Activated naive CD4-positive, alpha-beta T cell treated with anti-CD3 and anti-CD28 coated beads, Interleukin-2, amount 10 ng/mL, durations not matched to agents 7 days and 5 days (primary cell): ENCODE results near the gene LAMA3.

Experiments
- CTCF ChIA-PET: fragments of 350-600 bp; sonication (Branson Sonifier 250); formaldehyde crosslinking; loops from one replicate; lab custom pipeline; 2021; ENCODE audit warnings: antibody characterized with exemption; lab: Charles Lee
- DNase-seq: peaks from one replicate; pipeline ENCODE4 v3.0.0-alpha.2; 2020
- H3K27ac Mint-ChIP-seq: one replicate; pipeline ENCODE4 v1.8.0; 2021; ENCODE audit warnings: mild to moderate bottlenecking, moderate library complexity, mixed read lengths
- H3K27me3 Mint-ChIP-seq: one replicate; pipeline ENCODE4 v1.8.0; 2021; ENCODE audit warnings: mild to moderate bottlenecking, mixed read lengths
- H3K36me3 Mint-ChIP-seq: one replicate; pipeline ENCODE4 v1.8.0; 2021; ENCODE audit warnings: mixed read lengths
- H3K4me1 Mint-ChIP-seq: one replicate; pipeline ENCODE4 v1.8.0; 2021; ENCODE audit warnings: mixed read lengths
- H3K4me3 Mint-ChIP-seq: one replicate; pipeline ENCODE4 v1.8.0; 2021; ENCODE audit warnings: mild to moderate bottlenecking, moderate library complexity, mixed read lengths
- H3K9me3 Mint-ChIP-seq: one replicate; pipeline ENCODE4 v1.8.0; 2021; ENCODE audit warnings: mixed read lengths

Gene LAMA3

DNA sequence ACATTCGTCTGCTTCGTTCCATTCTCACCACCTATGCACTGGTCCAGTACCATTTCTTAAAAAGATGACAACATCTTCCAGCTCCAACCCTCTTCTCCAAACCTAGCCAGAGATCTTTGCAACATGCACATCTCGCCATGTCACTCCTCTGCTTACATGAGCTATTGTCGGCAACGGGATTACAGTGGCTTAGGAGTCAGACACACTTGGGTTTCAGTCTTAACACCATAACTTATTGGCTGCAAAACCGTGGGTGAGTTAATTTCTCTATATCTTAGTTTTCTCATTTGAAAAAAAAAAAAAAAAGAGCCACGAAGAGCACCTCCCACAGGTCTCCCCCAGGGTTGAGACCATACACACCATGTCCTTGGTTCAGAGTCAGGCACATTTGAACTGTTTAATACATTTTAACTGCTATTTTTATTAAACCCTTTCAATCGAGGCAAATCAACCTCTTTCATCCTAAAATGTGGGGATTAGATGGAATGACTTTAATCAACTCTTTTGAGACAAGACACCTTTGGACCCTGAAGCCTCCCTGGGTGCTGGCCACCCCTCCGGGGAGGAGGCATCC, 27.4 kb upstream of the LAMA3 start:
- Mint-ChIP-seq H3K36me3 (no peaks in the 10 kb centered on the region), H3K27ac (no peak overlapping the region)

DNA sequence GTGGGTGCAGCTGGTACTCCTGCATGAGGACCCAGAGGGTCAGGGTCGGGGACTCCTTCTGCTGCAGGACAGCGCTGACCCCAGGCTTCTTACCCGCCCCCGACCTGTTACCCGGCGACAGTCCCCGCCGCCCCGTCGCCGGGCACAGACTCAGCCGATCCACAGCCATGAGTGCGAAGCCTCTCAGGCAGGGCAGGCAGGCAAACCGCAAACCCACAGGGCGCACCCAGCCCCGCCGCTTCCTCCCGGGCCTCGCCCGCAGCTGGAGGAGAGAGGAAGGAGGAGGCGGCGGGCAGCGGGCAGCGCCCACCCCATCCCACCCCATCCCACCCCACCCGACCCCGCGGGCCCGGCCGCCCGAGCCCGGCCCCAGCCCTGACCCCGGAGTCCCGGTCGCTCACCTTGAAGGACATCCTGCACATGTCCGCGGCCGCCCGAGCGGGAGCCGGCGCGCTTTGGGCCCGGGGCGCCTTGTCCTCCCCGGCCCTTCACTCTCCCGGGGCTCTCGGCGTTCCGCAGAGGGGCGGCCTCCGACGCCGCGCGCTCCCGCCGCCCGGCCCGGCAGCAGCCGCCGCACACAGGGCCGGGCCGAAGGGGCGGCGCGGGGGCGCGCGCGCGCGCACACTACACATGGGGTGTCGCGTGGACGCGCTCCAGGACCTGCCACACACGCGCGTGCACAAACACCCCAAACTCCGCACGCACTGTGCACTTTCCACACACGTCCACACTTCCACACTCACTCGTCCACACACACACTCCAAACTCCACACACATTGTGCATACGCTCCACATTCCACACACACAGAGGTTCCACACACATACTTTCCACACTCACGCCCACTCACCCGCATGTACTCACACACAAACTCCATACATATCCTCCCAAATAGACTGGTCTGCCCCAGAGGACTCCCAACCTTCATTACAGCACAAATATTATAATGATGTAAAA, 26.7 kb upstream of the LAMA3 start, which contains the start of gene ANKRD29:
Gene ANKRD29 (minus strand): TSS at position 603 of the 955 bp plus-strand sequence. CDS start 181 bp downstream, at position 422.
- peak within 1 kb of the TSS; percentile 73 for H3K4me3 Mint-ChIP-seq
- H3K27ac Mint-ChIP-seq = no peak within 1 kb of the TSS
- DNase-seq = peak; percentile 79
- CTCF ChIA-PET = interaction anchor here (0.9 to 1.2 kb wide), 3 partner anchors 10 to 256 kb away, joined by 3 read pairs; no protein-coding TSS in a partner anchor
- H3K9me3 Mint-ChIP-seq = no peaks in the 10 kb centered on the region
- H3K4me1 Mint-ChIP-seq = peaks cover 24% of the 10 kb centered on the region
- H3K36me3 Mint-ChIP-seq = no peaks in the 10 kb centered on the region
- H3K27me3 Mint-ChIP-seq = peaks cover 88% of the 10 kb centered on the region

More for the DNA sequence above, 27.4 kb upstream of the LAMA3 start:
- no peak for DNase-seq
- Mint-ChIP-seq H3K27me3 (peaks cover 88% of the 10 kb centered on the region), H3K9me3 (no peaks in the 10 kb centered on the region), H3K4me3 (peak overlapping the region; percentile 59), H3K4me1 (peaks cover 24% of the 10 kb centered on the region)
- CTCF ChIA-PET = interaction anchor here (0.7 to 1.2 kb wide), 3 partner anchors 10 to 257 kb away, joined by 3 read pairs; no protein-coding TSS in a partner anchor

DNA sequence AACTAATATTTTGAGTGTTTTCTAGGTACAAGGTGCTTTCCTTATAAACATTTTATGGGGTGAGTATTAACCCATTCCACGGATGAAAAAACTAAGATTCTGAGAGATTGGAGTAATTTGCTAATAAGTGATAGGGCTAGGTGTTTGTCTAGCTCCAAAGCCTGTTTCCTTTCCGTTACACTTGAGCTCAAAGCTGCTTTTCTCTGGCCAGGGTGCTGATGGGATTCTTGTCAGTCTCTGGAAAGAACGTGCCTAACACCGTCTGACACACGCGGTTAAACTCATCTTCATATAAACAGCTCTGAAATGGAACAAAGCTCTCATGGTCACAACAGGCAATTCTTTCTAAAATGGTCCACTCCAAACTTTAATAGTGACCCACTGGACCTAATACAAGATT, 24.6 kb upstream of the LAMA3 start:
- Mint-ChIP-seq H3K9me3 (no peaks in the 10 kb centered on the region), H3K36me3 (no peaks in the 10 kb centered on the region), H3K4me3 (no peak overlapping the region), H3K4me1 (peaks cover 24% of the 10 kb centered on the region), H3K27me3 (peaks cover 88% of the 10 kb centered on the region), H3K27ac (no peak overlapping the region)
- no peak for DNase-seq
- CTCF ChIA-PET = interaction anchor here (0.7 to 1.6 kb wide), 2 partner anchors 39 to 43 kb away, joined by 3 to 6 read pairs; no protein-coding TSS in a partner anchor

DNA sequence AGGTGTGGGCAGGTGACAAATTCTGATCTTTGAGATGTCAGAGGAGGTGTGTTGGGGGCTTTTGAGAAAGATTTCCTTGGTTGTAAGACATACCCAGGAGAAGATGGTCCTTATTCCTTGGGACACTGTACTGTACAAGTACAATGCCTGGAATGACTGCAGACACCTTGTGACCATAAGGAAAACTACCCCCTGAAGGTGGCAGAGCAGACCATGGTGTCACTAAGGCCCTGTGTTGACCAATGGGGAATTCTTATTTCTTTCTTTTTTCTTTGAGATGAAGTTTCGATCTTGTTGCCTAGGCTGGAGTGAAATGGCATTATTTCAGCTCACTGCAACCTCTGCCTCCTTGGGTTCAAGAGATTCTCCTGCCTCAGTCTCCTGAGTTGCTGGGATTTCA, 22.1 kb upstream of the LAMA3 start:
- Mint-ChIP-seq H3K27ac (no peak overlapping the region), H3K27me3 (peaks cover 86% of the 10 kb centered on the region), H3K4me1 (peaks cover 17% of the 10 kb centered on the region), H3K36me3 (no peaks in the 10 kb centered on the region), H3K4me3 (no peak overlapping the region), H3K9me3 (no peaks in the 10 kb centered on the region)
- CTCF ChIA-PET = interaction anchor here (0.7 kb wide), 1 partner anchor 150 kb away, joined by 3 read pairs; no protein-coding TSS in a partner anchor
- DNase-seq = no peak

DNA sequence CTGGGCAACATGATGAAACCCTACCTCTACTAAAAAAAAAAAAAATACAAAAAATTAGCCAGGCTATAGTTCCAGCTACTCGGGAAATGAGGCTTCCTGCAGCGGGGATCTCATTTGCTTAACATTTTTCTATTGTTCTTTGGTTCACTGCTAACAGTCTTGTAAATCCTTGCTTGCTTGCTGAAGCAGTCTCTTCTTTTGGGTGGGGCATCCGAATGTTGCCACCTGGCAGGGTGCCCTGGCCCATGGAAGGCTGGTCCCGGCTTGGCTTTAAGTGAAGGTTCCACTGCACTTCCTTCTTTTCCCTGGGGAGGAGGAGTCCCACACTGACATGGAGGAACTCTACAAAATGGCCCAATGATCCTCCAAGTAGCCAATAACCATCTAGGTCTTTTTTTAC, 20.5 kb upstream of the LAMA3 start:
- Mint-ChIP-seq H3K4me3 (no peak overlapping the region), H3K27ac (no peak overlapping the region), H3K9me3 (no peaks in the 10 kb centered on the region), H3K4me1 (peaks cover 7% of the 10 kb centered on the region), H3K36me3 (no peaks in the 10 kb centered on the region), H3K27me3 (peaks cover 86% of the 10 kb centered on the region)
- no peak for DNase-seq
- CTCF ChIA-PET = no interaction called here

DNA sequence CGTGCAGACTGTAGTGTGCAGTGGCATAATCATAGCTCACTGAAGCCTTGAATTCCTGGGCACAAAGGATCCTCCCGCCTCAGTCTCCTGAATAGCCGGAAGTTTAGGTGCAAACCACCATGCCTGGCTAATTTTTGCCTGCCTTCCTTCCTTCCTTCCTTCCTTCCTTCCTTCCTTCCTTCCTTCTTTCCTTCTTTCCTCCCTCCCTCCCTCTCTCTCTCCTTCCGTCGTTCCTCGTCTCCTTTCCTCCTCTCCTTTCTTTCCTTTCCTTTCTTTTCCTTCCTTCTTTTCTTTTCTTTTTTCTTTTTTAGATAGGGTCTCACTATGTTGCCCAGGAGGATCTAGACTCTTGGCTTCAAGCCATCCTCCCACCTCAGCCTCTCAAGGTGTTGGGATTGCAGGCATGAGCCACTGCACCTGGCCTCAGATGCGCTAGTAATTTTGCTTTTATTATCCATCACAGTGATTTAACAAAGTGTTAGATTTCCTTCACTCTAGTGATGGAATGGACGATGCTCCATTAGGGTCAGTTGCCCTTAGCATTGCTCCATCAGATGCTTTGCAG, 20.0 kb upstream of the LAMA3 start:
- Mint-ChIP-seq H3K27ac (no peak overlapping the region), H3K4me3 (no peak overlapping the region), H3K27me3 (peaks cover 88% of the 10 kb centered on the region), H3K9me3 (no peaks in the 10 kb centered on the region), H3K4me1 (peaks cover 7% of the 10 kb centered on the region), H3K36me3 (no peaks in the 10 kb centered on the region)
- DNase-seq = no peak
- CTCF ChIA-PET = no interaction called here

DNA sequence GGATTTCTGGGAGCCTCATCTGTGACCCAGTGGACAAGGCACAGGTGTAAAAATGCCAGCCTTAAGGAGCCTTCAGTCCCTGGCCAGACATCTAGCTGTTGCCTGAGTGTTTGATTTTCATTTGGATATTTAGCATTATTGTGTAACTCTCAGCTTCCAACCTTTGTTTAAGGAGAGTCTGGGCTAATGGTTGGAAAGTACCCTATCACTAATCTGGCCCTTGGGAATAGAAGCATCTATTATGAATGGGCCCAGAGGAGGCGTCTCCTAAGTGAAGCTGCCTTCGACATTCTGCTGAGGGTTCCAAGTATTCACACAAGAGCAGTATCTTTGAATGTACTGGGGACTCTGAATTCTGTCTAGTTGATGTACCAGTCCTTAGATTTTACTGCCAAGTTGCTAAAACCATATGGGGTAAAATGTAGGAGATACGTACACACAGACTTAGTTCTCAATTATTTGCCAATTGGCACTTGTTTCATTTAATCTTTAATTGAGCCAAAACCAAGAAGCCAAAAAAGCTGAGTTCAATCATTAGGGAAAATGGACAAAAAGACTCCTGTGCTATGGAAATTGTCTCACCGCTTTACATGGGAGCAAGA, 19.3 kb upstream of the LAMA3 start:
- CTCF ChIA-PET = no interaction called here
- H3K9me3 Mint-ChIP-seq = no peaks in the 10 kb centered on the region

DNA sequence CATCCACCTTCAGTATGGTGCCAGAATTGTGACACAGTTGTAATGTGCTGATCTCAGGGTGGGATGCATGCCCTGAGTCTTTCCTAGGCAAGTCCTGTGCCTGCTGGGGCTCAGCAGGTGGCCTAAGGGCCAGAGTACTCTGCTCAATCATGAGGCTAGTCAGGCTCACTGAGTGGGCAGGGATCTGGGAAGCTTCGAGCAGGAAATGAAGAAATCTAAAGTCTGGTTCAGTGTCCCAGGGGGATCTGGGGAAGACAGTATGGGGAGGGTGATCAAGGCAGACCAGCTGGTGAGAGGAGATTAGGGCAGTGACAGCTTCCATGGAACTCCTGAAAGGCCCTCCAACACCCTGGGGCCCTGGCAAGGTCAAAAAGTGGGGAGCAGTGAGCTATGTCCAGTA, 17.7 kb upstream of the LAMA3 start:
- peaks cover 75% of the 10 kb centered on the region for H3K27me3 Mint-ChIP-seq
- H3K9me3 Mint-ChIP-seq = no peaks in the 10 kb centered on the region
- DNase-seq = no peak
- H3K4me3 Mint-ChIP-seq = no peak overlapping the region
- H3K27ac Mint-ChIP-seq = no peak overlapping the region
- H3K4me1 Mint-ChIP-seq = no peaks in the 10 kb centered on the region
- CTCF ChIA-PET = no interaction called here
- no peaks in the 10 kb centered on the region for H3K36me3 Mint-ChIP-seq

More for the DNA sequence above, 19.3 kb upstream of the LAMA3 start:
- Mint-ChIP-seq H3K36me3 (no peaks in the 10 kb centered on the region), H3K4me3 (no peak overlapping the region), H3K27ac (no peak overlapping the region), H3K27me3 (peaks cover 82% of the 10 kb centered on the region), H3K4me1 (peaks cover 5% of the 10 kb centered on the region)
- DNase-seq = no peak

DNA sequence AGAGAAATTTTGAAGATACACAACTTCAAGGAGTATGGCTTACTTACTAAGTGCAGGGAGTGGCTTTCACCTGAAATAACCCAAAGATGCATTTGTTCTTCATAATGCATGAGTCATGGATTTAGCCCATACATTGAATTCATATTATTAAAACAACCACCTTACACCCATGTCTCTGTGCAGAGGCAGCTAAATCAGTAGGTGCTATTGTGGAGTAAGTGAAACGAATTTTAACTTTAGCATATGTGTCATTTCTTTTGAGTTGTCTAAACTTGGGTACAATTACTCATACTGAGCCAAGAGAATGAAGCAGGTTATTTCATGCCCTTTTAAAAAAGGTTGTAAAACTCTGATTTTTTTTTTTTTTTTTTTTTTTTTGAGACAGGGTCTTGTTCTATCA, 15.5 kb upstream of the LAMA3 start:
- Mint-ChIP-seq H3K36me3 (no peaks in the 10 kb centered on the region), H3K4me1 (no peaks in the 10 kb centered on the region), H3K27ac (no peak overlapping the region), H3K27me3 (peaks cover 69% of the 10 kb centered on the region), H3K9me3 (no peaks in the 10 kb centered on the region), H3K4me3 (no peak overlapping the region)
- DNase-seq = no peak
- CTCF ChIA-PET = no interaction called here

DNA sequence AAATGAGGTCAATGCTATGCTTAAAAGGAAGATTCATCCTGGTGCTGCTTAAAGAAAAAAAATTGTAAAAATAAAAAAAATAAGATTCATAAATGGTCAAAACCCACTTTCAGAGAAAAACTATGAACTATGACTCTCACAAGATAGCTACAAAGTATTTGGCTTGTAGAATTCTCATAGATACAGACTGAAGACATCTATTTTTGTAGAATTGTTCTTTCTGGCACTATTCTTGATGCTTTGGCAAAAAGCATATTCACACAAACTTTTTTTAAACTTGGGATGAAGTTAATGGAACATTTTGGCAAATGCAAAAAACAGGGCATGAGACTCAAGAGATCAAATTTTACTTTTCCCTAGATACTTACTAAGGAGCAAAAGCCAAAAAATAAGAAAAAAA, 14.0 kb upstream of the LAMA3 start:
- Mint-ChIP-seq H3K27me3 (peaks cover 65% of the 10 kb centered on the region), H3K4me1 (no peaks in the 10 kb centered on the region), H3K36me3 (no peaks in the 10 kb centered on the region), H3K4me3 (no peak overlapping the region), H3K27ac (no peak overlapping the region), H3K9me3 (no peaks in the 10 kb centered on the region)
- DNase-seq = no peak
- CTCF ChIA-PET = interaction anchor here (1.0 kb wide), 1 partner anchor 13 kb away, joined by 3 read pairs; no protein-coding TSS in a partner anchor

DNA sequence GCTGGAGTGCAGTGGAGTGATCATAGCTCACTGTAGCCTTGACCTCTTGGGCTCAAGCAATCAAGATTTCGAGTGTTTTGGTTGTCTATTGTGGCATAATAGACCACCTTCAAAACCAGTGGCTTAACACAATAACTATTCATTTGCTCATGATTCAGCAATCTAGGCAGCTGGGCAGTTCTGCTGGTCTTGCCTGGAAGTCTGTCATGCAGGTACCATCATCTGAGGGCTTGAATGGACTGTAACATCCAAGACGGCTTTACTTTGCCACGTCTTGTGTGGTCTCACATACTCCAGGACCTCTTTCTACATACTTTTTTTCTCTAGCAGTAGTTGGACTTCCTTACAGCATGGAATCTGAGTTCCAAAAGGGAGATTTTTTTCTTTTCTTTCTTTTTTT, 13.4 kb upstream of the LAMA3 start:
- DNase-seq = no peak
- Mint-ChIP-seq H3K4me1 (no peaks in the 10 kb centered on the region), H3K36me3 (no peaks in the 10 kb centered on the region), H3K9me3 (no peaks in the 10 kb centered on the region), H3K27me3 (peaks cover 61% of the 10 kb centered on the region), H3K27ac (no peak overlapping the region), H3K4me3 (no peak overlapping the region)
- CTCF ChIA-PET = interaction anchor here (1.0 kb wide), 1 partner anchor 12 kb away, joined by 3 read pairs; no protein-coding TSS in a partner anchor

DNA sequence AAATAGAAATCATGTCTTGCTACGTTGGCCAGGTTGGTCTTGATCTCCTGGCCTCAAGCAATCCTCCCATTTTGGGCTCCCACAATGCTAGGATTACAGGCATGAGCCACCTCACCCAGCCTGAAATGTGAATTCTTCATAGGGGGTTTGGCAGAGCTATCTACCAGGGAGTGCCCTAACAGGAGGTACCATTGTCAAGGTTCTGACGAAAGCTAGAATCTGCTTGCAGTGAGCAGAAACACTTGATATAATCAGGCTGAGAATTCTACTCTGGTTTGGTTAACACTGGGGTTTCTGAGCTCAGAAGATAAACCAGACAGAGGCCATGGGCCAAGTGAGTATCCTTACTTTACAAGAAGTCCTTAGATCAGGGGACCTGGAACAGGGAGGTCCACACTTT, 7.2 kb upstream of the LAMA3 start:
- Mint-ChIP-seq H3K9me3 (no peaks in the 10 kb centered on the region), H3K36me3 (no peaks in the 10 kb centered on the region), H3K27me3 (peaks cover 82% of the 10 kb centered on the region), H3K4me3 (no peak overlapping the region), H3K4me1 (no peaks in the 10 kb centered on the region), H3K27ac (no peak overlapping the region)
- no peak for DNase-seq
- CTCF ChIA-PET = no interaction called here

DNA sequence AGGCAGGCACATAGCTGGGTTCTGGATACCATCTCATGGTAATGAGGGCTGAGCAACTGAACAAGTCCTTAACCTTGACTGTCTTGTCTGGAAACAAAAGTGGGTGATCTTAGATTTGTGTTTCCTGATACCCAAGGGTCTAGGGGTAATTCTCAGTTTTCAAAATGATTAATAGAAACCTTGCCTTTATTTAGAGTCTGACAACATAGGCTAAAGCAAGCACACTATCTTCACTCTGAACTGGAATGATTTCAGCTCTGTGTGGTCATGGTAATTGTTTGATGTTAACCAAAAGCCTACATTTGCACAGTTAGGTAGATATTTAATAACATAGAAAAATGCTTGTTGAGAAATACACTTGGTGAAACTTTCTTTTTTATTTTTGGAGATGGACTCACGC, 6.8 kb upstream of the LAMA3 start:
- peaks cover 83% of the 10 kb centered on the region for H3K27me3 Mint-ChIP-seq
- no peaks in the 10 kb centered on the region for H3K36me3 Mint-ChIP-seq
- no peak overlapping the region for H3K4me3 Mint-ChIP-seq
- CTCF ChIA-PET = no interaction called here
- H3K9me3 Mint-ChIP-seq = no peaks in the 10 kb centered on the region
- no peak overlapping the region for H3K27ac Mint-ChIP-seq
- no peak for DNase-seq
- H3K4me1 Mint-ChIP-seq = no peaks in the 10 kb centered on the region

DNA sequence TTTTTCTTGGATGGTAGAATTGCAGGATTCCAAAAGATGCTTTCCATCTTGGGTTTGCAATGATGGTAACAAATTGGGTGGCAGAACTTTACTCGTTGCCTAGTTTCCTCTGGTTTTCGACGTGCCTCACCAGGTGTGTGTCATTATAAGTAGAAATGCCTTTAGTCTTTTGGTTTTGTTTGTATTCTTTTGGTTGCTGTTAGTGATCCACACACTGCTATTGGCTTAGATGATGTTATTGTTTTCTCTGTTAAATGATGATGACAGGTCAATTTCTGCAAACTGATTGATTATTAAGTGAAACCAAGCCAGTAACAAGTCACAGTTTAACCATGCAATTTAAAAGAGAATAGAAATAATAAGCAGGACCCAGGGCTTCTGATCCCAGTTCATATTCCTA, 6.1 kb upstream of the LAMA3 start:
- Mint-ChIP-seq H3K9me3 (no peaks in the 10 kb centered on the region), H3K27ac (no peak overlapping the region), H3K27me3 (peaks cover 82% of the 10 kb centered on the region), H3K4me3 (no peak overlapping the region), H3K4me1 (no peaks in the 10 kb centered on the region), H3K36me3 (no peaks in the 10 kb centered on the region)
- no peak for DNase-seq
- CTCF ChIA-PET = no interaction called here
